ENCODE results near the gene PIK3R6.
A peak's percentile ranks its signal among the peaks of the same experiment; 100 is the strongest.

Gene PIK3R6

GRCh38 chr17:8846768-8847211 lies 20.7 kb downstream of the PIK3R6 start:
- DNase-seq = no peak

- no peak for DNase-seq
Observed at GRCh38 chr17:8844229-8845218, 22.9 kb downstream of the PIK3R6 start.

GRCh38 chr17:8843344-8843743 lies 24.1 kb downstream of the PIK3R6 start:
- DNase-seq = no peak

- no peak for DNase-seq
Observed at GRCh38 chr17:8841844-8842243, 25.6 kb downstream of the PIK3R6 start.

- no peak for DNase-seq
Observed at GRCh38 chr17:8839410-8839935, 28.0 kb downstream of the PIK3R6 start.

GRCh38 chr17:8838551-8839095 lies 28.9 kb downstream of the PIK3R6 start:
- no peak for DNase-seq

GRCh38 chr17:8837563-8838075 lies 29.9 kb downstream of the PIK3R6 start:
- no peak for DNase-seq

- no peak for DNase-seq
Observed at GRCh38 chr17:8836821-8837562, 30.5 kb downstream of the PIK3R6 start.

- no peak for DNase-seq
Observed at GRCh38 chr17:8835631-8836364, 31.7 kb downstream of the PIK3R6 start.

- DNase-seq = no peak
Observed at GRCh38 chr17:8835106-8835505, 32.4 kb downstream of the PIK3R6 start.

GRCh38 chr17:8832711-8833352 lies 34.6 kb downstream of the PIK3R6 start:
- DNase-seq = peak; percentile 46 to 63

- no peak for DNase-seq
Observed at GRCh38 chr17:8831234-8831849, 36.1 kb downstream of the PIK3R6 start.

GRCh38 chr17:8830141-8830540 lies 37.3 kb downstream of the PIK3R6 start:
- no peak for DNase-seq

GRCh38 chr17:8829036-8829941 lies 38.2 kb downstream of the PIK3R6 start:
- no peak for DNase-seq

GRCh38 chr17:8828517-8828875 lies 39.0 kb downstream of the PIK3R6 start:
- DNase-seq = no peak

- DNase-seq = no peak
Observed at GRCh38 chr17:8826808-8827435, 40.6 kb downstream of the PIK3R6 start.

GRCh38 chr17:8825802-8826201 lies 41.7 kb downstream of the PIK3R6 start:
- no peak for DNase-seq

- no peak for DNase-seq
Observed at GRCh38 chr17:8823279-8823678, 44.2 kb downstream of the PIK3R6 start.

GRCh38 chr17:8822401-8823035 lies 45.0 kb downstream of the PIK3R6 start:
- no peak for DNase-seq

Measured in stimulated activated CD4-positive, alpha-beta T cell treated with anti-CD3 and anti-CD28 coated beads, Interleukin-2, amount 100 ng/mL, for 24 hours (primary cell).